ENCODE data around the gene TMEM255B. TPM values are rescaled to one million over a fixed set of nuclear protein-coding genes. Genes with fewer than 3 reads are reported as not detected.

The TMEM255B gene
- total RNA-seq, 1 experiment from 2014 or later: 4.7 TPM

DNA sequence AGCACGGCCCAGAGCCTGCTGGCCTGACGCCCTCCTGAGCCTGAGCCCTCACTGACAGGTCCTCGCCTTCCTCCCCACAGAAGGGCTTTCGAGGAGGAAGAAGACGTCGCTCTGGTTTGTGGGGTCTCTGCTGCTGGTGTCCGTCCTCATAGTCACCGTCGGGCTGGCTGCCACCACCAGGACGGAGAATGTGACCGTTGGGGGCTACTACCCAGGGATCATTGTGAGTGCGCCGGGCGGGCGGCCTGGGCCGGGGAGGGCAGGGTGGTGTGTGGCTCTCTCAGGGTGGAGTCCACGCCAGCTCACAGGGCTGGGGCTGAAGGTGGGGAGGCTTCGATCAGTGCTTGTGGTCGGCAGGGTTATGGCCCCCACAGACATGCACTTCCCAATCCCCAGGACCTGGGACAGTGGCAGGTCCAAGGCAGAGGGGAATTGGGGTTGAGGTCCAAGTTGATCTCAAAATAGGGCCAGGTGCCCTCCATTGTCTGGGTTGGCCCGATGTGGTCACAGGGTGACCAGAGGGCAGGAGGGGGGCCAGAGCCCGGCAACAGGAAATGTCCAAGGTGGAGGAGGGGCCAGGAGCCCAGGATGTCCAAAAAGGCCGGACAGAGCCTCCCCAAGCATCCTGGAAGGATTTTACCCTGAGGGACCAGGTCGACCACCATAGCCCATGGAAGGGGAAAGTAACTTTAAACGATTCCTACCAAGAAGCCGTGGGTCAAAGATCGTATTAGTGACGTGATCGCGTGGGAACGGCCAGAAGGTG, 7.2 kb downstream of the TMEM255B start (continued):
- TF ChIP-seq, protein P1, sequence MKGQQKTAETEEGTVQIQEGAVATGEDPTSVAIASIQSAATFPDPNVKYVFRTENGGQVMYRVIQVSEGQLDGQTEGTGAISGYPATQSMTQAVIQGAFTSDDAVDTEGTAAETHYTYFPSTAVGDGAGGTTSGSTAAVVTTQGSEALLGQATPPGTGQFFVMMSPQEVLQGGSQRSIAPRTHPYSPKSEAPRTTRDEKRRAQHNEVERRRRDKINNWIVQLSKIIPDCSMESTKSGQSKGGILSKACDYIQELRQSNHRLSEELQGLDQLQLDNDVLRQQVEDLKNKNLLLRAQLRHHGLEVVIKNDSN (CRISPR knock-in tag; IDR thresholded peaks at IDR 0.05): no peak
- TF ChIP-seq, protein P2, sequence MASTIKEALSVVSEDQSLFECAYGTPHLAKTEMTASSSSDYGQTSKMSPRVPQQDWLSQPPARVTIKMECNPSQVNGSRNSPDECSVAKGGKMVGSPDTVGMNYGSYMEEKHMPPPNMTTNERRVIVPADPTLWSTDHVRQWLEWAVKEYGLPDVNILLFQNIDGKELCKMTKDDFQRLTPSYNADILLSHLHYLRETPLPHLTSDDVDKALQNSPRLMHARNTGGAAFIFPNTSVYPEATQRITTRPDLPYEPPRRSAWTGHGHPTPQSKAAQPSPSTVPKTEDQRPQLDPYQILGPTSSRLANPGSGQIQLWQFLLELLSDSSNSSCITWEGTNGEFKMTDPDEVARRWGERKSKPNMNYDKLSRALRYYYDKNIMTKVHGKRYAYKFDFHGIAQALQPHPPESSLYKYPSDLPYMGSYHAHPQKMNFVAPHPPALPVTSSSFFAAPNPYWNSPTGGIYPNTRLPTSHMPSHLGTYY (CRISPR knock-in tag; IDR thresholded peaks at IDR 0.05): no peak
- TF ChIP-seq, protein P3, sequence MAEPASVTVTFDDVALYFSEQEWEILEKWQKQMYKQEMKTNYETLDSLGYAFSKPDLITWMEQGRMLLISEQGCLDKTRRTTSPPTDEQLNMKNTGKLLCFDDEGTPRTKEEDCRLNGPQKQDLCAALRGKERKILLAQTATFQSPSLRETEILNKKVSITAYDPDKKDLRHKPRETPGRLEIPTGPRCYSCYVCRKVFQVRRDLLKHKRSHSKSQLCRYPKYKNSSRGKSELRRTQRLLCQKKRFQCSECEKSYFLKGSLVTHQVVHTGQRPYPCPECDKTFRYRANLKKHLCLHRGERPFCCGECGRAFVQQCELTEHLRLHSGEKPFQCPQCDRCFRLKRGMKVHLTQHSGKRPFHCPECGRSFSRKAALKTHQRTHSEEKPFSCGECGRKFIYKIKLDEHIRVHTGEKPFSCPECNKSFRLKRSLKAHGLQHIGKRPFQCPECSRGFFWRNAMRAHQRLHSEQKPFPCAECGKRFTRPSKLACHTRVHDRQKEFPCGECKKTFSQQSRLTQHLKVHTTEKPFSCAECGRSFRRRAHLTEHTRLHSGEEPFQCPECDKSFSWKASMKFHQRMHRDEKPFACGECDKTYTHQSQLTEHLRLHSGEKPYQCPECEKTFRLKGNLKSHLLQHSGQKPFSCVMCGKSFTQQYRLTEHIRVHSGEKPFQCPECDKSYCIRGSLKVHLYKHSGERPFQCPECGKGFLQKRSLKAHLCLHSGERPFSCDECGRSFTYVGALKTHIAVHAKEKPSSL (CRISPR knock-in tag; conservative IDR thresholded peaks at IDR 0.05): no peak
- no peak for TF ChIP-seq TP53 (CRISPR knock-in tag; IDR thresholded peaks at IDR 0.05)
- TF ChIP-seq ARID4B (CRISPR knock-in tag; IDR thresholded peaks at IDR 0.05; ENCODE audit: borderline replicate concordance): no peak
- TF ChIP-seq, protein P4, sequence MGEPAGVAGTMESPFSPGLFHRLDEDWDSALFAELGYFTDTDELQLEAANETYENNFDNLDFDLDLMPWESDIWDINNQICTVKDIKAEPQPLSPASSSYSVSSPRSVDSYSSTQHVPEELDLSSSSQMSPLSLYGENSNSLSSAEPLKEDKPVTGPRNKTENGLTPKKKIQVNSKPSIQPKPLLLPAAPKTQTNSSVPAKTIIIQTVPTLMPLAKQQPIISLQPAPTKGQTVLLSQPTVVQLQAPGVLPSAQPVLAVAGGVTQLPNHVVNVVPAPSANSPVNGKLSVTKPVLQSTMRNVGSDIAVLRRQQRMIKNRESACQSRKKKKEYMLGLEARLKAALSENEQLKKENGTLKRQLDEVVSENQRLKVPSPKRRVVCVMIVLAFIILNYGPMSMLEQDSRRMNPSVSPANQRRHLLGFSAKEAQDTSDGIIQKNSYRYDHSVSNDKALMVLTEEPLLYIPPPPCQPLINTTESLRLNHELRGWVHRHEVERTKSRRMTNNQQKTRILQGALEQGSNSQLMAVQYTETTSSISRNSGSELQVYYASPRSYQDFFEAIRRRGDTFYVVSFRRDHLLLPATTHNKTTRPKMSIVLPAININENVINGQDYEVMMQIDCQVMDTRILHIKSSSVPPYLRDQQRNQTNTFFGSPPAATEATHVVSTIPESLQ (CRISPR knock-in tag; IDR thresholded peaks at IDR 0.05): no peak
- TF ChIP-seq, protein P5, sequence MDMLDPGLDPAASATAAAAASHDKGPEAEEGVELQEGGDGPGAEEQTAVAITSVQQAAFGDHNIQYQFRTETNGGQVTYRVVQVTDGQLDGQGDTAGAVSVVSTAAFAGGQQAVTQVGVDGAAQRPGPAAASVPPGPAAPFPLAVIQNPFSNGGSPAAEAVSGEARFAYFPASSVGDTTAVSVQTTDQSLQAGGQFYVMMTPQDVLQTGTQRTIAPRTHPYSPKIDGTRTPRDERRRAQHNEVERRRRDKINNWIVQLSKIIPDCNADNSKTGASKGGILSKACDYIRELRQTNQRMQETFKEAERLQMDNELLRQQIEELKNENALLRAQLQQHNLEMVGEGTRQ (CRISPR knock-in tag; IDR thresholded peaks at IDR 0.05): no peak
- no peak for TF ChIP-seq NFE2L1 (CRISPR knock-in tag; IDR thresholded peaks at IDR 0.05)
- no peak for TF ChIP-seq ZSCAN18 (CRISPR knock-in tag; IDR thresholded peaks at IDR 0.05)
- TF ChIP-seq CREB1 (CRISPR knock-in tag; IDR thresholded peaks at IDR 0.05): no peak
- no peak for TF ChIP-seq SP1 (CRISPR knock-in tag; conservative IDR thresholded peaks at IDR 0.05)
- TF ChIP-seq ATF1 (CRISPR knock-in tag; IDR thresholded peaks at IDR 0.05): no peak
- no peak for TF ChIP-seq FOXP1 (CRISPR knock-in tag; IDR thresholded peaks at IDR 0.05; ENCODE audit: borderline replicate concordance)
